NCI-H187 treated with DMSO at 0.1 percent for 48 hours (cell line): ENCODE results near the gene OTX1.

Experiments used
- DNase-seq: peaks from one replicate; lab custom pipeline; 2025; lab: John Stamatoyannopoulos, UW

OTX1 gene

DNA sequence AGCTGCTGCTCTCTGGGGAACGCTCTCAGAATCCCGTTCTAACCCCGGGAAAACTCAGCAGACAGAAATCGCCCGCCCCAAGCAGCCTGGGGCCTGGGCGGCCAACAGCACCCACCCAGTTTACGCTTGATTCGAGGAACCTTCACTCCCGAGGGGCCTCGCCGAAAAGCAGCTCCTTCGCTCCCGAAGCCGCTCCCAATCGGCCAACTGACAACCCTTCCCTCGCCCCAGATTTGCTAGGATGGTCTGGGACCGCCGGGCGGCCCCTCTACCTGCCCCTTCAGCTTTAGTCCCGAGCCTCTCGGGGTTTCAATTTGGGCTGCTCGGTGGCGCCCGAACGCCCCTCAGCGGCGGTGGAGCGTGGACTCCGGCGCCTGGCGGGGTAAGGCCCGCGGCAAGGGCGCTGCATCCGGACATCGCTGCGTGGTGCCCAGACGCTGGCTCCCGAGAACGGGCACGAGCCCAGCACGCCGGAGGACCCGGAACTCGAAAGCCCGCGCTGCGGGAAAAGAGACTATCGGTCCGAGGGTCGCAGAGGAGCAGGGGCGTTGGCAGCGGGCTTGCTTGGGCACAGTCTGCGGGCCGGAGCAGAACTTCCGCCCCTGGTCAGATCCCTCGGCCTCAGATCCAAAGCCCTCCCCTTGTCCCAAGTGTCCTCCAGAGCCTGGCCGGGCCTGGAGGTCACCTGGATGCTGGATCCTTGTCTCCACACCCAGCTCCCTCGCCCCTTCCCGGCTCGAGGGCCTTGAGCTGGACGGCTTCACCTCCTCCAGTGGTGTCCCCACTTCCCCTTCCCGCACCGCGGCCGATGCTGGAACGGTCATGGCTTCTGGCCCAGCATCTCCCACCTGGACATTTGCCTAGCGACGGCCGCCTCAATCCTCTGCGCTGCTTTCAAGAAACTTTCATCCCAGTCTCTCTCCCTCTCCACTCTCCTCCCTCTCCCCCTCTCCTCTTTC, 3.0 kb upstream of the OTX1 start:
- DNase-seq = no peak

DNA sequence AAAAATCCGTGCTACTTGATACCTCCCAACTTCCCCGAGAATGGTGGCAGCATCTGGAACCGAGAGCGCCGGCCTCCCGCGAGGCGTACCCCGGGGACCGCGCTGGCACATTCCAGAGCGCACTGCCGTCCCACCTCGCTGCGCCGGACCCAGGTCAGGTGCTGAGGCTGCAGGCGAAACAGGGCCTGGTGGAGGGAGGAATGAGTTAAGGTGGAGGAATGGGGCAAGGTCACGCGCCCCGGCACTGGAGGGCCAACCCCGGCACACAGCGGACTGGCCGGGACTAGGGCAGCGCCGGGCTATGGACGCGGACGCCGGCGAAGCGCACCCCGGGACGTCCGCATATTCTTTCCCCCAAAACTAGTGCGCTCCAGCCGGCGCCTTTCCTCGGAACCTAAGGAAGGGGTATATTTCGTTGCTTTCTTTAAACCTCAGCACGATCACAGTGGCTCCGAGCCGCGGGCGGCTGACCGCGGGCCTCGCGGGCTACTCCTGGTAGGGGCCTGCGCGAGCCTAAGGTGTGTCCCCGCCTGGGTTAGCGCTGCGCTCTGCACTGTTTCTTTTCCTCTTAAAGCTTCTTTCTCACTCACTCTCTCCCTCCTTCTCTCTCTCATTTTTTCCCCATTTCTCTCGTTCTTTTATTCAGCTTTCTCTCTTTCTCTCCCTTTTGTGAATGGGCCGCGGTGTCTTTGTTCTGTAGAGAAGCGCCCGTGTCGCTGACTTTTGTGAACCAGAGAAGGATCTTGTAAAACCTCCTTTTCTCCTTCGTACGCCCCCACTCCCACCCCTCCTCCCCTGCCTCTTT, 2.1 kb upstream of the OTX1 start:
- DNase-seq = no peak

DNA sequence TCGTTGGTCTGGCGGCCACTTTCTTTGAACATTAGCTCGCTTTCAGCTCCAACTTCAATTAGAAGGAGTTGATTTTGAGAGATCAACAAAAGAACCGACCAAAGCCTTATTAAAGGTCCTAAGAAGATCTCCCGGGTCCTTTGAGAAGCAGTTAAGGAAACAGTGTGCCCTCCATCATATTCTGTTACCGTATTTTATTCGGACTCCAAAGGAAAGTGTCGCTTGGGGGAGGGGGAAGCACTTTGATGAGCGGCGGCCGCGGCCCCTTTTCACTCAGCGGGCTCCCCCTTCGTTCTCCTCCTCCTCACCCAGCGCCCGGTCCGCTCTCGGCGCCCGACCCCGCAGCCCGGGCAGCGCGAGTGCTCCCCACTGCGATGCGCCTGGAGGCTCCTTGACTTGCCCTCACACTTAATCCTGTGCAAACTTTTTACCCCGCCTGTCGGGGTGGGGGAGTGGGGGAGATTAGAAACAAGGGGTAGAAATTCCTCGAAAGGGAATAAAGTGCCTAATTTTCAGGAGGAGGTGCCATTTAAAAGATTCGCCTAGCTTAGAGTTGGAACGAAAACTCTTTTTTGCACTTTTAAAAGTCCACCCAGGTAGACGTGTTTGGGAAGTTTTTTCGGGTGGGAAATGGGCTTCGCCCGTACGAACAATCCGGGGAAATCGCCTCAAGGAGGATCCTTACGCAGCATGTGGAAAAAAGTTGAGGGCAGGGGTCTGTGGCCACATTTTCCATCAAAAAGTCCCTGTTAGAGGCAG, 1.2 kb upstream of the OTX1 start:
- no peak for DNase-seq

DNA sequence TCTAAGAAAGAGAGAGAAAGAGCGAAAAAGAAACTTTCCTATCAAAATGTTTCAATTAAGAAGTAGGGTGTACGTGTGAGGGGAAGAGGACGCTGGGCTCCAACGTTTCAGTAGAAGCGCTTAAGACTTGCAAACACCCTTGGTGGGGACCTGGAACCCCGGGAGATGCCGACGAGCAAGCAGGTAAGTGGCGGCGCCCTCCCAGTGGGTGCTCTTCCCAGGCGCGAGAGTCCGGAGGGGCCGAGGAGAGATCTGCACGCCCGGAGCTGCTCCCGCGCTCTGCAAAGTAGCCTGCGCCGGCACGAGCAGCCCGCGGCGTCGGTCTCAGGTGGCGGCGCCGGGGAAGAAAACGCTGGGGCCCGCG, 678 bp upstream of the OTX1 start:
- no peak for DNase-seq

DNA sequence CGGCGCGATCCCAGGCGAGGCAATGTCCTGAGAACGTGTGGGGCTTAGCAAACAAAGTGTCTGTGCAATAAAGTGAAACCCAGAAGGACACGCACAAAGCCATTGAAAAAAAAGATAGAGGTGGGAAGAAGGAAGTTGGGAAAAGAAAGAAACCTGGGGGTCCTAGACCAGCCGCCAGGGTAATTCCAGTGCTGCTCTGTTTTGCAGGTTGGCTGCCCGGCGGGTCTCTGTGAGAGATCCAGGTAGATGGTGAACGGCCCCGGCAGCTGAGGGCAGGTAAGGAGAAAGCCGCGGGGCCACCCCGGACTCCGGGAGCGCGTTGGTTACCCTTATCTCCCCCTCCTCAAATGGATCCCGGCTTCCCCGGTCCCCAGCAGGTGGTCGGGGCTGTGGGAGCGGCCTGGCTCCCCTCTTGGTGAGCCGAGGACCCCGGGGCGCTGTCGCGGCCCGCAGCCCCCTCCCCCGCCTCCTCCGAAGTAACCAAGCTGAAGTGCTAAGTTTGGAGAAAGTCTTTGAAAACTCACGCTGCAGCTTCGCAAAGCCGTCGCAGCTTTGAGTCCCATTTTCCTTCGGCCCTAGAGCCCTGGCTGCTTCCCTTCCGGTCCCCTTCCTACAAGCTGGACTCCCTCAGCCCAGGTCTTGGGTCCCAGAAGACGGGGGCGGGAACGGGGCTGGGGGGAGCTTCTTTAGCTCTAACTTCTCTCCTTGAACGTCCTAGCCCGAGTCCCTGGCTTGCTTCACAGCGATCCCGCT, 588 bp downstream of the OTX1 start:
- no peak for DNase-seq

DNA sequence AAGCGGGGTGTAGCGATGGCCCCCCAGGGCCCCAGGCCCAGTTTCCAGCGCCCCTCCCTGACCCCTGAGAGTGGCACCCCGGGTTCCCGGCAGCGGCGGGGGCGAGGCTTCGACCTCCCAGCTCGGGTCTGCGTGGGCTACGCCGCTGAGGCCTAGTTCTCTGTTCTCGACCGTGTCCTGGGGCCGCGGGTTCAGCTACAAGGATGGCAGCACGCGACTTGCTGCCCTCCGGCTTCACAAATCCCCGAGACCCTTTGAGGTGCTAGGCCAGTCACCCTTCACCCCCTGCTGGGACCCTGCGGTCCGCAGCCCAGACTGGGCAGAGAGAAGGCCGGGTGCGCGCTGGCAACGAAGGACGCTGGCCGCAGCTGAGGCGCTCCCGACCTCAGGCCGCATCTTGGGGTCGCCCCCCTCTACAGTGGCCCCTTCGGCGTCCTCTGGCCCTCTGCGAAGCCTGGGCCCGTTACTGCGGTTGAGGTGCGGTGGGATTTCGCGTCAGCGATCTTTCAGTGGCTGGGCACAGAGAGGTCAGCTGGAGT, 1.2 kb downstream of the OTX1 start:
- DNase-seq = no peak

DNA sequence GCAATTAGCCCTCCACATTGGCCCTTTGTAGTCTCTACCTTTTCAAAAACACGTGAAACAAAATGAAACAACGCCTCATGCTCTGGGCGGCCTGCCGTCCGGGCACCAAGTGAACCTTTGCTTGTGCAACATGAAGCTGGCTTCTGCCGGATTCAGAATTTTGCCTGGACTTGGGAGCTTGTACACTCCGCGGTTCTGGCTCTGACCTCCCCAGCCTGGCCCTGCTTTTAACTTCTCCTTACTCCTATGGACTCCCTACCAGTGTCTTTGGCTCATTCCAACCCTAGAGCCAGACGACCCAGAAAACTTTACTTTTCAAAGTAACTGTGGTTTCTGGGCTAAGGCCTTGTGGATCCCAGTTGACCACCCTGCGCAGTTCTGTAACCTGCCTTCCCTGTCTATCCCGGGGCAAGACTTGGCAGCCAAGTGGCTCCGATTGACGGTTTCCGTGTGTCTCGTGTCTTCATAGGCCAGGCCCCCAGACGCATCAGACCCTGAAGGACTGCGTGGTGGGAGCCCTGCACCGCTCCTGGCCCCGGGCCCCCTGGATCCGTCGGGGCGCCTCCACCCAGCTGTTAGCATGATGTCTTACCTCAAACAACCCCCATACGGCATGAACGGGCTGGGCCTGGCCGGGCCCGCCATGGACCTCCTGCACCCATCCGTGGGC, 1.9 kb downstream of the OTX1 start:
- no peak for DNase-seq

DNA sequence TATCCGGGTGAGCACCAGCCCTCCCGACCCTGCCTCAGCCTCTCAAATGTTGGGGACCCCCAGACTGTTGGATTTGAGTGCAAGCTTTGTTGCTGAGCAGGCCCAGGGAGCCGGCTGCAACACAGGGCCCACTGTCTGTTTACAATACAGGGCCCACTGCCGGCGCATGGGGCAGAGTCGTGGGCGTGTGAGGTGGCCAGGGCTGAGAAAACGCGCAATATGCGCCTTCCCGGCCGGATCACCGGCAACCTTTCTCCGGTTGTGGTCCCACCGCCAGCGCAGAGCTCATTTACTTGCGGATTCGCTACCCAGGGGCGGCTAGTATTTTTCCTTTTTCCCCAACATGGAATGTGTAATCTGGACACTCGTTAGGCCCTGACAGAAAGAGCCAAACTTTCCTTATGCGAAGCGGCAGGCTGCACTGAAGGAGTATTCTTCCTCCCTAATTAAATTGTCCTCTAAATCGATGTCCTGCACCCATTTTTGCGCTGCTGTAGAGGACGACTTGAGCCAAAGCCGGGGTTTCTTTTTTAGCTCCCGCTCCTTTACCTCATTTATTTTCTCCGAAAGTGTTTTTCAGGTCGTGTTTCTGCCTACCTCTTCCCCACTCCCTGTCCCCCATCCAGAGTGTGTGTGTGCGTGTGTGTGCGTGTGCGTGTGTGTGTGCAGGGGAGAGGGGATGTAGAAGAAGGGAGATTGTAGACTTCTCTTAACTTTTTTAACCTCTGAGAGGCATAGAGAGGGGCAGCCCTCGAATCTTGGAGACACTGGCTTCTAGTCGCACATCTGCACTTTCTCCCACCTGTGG, 2.7 kb downstream of the OTX1 start:
- no peak for DNase-seq

DNA sequence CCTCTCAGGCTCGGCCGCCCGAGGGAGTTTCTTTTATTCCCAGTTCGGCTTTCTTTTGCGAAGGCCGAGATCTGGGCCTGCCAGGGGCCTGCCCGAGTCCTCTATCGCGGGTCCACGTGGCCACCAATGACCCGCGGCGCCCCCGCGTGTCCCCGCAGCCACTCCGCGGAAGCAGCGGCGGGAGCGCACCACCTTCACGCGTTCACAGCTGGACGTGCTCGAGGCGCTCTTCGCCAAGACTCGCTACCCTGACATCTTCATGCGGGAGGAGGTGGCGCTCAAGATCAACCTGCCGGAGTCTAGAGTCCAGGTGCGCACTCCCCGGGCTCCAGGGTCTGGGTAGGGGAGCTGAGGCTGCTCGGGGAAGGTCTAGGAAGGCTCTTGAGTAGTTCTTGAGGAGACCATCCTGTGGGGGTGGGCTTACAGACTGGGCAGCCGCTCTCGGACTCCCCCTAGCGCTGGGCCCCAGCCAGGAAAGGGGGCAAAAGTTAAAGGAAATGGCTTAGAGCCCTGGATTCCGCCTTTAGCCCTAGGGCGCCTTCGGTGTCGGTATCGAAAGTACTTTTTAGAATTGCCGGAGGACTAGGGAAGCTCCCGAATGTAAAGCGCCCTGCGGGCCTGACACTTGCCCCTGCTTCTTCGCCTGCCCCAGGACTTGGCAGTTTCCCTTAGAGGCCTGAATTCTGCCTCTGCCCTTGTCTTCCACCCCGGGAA, 3.4 kb downstream of the OTX1 start:
- DNase-seq = no peak

DNA sequence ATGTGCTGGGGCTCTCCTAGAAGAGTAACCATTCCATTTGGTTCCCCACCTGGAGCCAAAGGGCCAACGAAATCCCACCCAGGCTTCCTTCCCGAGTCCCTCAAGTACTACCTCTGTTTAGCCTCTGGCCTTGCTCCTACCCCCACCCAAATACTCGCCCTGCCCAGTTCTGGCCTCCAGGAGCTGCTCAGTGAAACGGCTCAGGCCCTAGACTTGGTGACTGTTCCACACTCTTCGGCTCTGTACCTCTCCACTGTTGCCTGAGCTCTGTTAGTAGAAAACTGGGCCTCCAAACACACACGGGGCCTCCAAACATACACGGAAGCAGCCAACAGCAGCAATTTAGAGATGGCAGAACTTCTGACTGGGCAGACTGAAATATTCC, 4.2 kb downstream of the OTX1 start:
- no peak for DNase-seq

DNA sequence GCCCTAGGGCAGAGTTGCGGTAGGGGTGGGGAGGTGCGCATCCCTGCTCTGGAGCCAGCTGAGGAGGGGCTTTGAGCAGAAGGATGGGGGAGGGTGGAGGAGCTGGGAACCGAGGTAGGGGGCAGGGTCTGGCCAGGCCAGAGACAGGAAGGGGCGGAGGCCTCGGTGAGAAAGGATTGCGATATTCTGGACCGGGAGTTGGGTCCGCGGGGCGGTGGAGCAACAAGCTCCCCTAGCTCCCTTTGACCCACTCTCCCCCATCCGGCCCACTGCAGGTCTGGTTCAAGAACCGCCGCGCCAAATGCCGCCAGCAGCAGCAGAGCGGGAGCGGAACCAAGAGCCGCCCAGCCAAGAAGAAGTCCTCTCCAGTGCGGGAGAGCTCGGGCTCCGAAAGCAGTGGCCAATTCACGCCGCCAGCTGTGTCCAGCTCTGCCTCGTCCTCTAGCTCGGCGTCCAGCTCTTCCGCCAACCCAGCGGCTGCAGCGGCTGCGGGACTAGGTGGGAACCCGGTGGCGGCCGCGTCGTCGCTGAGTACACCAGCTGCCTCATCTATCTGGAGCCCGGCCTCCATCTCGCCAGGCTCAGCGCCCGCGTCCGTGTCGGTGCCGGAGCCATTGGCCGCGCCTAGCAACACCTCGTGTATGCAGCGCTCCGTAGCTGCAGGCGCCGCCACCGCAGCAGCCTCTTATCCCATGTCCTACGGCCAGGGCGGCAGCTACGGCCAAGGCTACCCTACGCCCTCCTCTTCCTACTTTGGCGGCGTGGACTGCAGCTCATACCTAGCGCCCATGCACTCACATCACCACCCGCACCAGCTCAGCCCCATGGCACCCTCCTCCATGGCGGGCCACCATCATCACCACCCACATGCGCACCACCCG, 4.8 kb downstream of the OTX1 start:
- DNase-seq = no peak

DNA sequence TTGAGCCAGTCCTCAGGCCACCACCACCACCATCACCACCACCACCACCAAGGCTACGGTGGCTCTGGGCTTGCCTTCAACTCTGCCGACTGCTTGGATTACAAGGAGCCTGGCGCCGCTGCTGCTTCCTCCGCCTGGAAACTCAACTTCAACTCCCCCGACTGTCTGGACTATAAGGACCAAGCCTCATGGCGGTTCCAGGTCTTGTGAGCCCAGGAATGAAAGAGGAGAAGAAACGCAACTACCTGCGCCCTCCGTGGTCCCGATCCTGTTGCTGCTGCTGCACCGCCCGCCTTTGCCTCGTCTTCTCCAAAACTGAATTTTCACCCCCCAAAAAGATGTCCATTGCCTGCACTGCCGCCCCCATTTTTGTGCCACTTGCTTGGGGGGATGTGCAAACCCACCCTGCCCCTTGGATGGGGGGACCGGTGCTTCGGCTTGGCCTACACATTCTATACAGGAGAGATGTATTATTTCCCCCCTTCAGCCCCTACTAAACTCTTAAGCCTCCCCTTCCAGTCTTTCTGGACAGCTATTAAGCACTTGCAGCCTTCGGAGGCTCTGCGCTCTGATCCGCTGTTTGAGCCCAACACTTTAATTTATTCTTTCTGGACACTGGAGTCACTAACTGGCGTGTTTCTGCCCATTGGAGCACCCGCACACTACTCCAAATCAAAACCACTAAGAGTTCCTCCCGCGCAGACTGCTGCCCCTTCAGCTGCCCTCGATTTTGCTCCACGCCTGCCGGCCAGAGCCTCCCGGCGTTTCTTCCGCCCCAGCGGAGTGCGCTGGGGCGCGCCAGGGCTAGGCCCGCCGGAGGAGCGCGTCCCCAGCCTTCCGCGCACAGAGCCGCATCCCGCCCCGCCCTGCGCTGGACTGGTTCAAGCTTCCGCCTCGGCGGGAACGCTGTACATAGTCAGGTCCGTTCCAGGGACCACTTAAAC, 5.7 kb downstream of the OTX1 start:
- no peak for DNase-seq

DNA sequence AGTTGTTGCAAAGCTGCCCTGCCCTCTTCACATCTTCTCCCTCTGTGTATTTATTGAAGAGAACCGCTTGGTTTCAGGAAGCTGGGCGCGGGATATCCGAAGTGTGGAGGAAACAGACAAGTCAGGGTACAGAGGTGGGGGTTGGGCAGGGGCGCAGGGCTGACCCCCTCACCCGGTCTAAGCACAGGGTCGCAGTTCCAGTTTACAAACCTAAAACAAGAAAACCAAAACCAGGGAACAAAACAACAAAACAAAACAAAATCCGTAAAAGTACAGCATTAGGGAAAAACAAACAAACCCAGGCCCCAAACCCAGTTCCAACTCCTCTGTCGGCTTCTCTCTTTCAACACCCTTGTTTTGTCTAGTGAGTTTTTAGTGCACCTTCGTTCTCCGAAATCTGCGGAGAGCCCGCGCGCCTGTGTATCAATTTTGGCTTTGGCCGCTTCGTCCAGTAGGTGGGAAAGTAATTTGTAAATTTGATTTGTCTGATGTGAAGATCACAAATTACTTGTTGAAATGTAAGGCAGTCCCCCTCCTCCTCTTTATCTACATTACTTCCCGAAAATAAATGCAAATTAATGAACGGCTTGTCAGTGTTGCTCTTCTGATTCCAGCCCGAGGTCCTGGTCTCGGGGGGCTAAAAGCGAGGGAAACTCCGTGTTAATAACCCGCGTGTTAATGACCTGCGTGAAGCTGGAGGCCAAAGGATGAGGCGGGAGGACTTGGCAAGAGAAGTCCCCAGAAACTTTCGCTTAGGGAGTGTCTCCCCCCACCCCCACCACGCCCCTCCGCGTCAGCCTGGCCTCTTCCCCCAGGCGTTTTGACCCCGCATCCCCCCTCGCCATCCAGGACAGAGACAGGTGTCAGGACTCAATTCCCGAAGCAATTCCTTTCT, 6.9 kb downstream of the OTX1 start:
- DNase-seq = no peak

DNA sequence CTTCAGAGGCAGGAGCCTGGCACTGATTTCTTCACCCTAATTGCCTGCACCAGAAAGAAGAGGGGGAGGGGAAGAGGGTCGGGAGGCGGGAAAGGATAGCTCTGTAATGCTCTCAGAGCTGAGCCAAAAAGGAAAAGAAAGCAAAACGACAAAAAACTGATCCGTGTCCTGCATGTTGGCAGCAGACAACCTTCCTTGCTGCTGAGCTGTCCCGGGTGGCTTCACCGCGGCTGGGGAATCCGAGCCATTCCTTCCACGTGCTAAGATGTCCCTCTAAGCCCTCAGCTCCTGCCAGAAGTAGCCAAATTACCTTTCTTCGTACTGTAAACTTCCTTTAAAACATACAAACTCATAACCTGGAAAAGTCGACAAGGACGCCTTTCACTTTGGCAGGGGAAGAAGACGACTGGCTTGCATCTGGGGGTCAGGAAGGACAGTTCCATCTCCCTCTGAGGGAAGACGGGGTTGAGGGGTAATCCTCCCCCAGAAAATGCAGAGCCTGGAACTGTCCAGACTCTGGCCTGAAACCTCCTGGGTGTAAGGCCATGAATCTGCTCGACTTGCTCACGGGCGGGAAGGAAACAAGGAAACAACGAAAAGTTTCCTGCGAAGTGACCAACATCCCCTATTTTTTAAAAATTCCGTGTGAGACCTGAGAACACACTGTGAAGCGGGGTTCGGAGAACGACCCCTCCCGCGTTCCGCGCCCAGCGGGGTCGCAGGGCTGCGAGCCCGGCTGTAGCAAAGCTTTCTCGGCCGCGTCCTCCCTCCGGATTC, 7.7 kb downstream of the OTX1 start:
- DNase-seq = no peak
